ENCODE measurements around the gene SLC48A1. TPM values are rescaled to one million over a fixed set of nuclear protein-coding genes. Genes with fewer than 3 reads are reported as not detected.
"Not testable (repeated sequence)": the region's sequence is repeated elsewhere in the genome, so short reads cannot be mapped to it uniquely, and the experiment has no call there.

Gene SLC48A1
- total RNA-seq, 1 experiment from 2014 or later: 34.4 TPM

DNA sequence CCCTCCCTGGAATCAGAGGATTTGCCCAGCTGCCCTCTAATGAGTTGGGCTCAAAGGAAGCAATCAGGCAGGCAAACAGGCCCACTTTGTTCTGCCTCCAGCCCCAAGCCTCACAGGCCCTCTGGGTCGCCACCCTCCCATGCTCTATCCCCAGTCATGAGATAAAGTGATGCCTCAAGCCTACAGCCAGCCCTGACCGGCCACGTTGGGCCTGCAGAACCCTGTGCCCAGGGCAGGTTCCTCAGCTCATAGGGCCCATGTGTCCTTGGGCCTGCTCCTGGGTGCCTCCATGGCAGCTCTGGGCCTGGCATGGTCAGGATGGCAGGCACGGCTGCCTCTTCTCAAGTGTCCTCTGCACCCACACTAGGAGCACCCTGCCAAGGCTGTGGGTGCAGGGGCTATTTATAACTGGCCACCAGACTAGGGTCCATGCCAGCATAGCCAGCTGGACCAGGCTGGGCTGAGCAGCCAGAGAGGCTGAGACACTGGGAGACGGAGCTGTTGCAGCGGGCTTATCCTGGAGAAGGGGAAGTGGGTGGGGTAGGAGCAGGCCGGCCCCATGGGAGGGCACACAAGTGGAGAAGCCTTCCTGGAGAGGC lies 26.4 kb downstream of the SLC48A1 start:
- in situ Hi-C loops (cut with HindIII; ENCODE audit: low sequenced_read_pairs): no loop called here
- DNase-seq (ENCODE audit: low spot score): no peak

DNA sequence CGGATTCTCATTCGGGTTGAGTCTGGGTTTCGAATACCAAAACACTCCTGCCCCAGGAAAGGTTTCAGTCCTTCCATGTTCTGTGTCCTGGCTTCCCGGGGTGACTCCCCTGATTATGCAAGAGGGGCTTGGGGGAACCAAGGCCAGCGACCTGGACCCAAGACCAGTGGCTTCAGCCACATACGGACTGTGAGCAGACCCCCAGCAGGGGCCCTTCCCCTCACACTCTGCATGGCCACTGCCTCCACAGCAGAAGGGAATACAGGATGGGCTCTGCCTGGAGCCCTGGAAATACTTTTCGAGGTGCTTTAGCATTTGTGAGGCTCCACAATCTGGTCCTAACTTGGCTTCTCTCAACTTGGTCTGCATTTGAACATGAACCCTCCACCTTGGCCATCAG lies 27.5 kb downstream of the SLC48A1 start:
- in situ Hi-C loops (cut with HindIII; ENCODE audit: low sequenced_read_pairs): no loop called here
- no peak for DNase-seq (ENCODE audit: low spot score)

DNA sequence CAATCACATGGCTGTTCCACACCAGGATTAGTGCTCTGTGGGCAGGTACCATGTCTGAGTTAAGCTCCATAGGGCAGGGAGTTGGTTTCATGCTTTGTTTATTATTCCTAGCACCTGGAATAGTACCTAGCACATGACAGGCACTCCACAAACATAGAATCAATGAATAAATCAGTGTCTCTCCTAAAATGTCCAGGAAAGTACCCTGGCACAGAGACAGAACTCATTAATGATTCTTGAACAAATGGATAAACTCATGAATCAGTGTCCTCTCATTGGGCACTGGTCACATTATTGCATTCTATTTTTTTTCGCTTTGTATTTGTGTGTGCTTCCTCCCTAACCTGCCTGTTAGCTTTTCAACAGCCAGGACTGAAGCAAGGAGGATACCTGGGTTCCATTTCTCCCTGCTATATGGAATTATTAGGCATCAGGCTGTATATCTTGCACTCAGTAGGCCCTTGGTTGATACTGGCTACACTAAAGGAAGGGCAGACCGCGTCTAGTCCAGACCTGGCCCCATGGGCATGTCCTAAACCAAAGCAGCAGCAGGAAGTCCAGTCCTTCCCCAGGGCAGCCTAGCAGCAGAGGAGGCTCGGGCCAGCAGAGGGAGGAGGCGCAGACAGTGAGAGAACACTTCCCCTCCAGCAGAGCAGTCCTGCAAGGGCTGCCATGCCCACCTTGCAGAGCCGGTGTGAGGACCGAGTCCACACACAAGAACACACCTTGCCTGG lies 28.3 kb downstream of the SLC48A1 start:
- in situ Hi-C loops (cut with HindIII; ENCODE audit: low sequenced_read_pairs): no loop called here
- no peak for DNase-seq (ENCODE audit: low spot score)

DNA sequence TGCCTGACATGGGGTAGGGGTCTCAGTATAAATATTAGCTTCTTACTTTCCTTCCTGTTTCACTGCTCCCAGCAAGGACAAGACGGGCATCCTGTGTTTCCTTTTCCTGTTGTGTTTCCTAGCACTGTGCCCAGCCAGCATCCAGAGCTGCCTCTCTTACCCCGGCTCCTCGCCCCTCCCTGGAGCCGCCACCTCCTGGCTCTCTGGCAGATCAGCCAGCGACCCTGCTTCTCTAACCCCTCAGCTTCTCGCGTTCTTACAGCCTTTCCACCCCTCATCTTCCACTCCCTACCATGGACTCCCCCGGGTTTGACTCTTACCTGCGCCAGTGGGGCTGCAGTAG lies 28.8 kb downstream of the SLC48A1 start:
- DNase-seq (ENCODE audit: low spot score): no peak
- in situ Hi-C loops (cut with HindIII; ENCODE audit: low sequenced_read_pairs): no loop called here

DNA sequence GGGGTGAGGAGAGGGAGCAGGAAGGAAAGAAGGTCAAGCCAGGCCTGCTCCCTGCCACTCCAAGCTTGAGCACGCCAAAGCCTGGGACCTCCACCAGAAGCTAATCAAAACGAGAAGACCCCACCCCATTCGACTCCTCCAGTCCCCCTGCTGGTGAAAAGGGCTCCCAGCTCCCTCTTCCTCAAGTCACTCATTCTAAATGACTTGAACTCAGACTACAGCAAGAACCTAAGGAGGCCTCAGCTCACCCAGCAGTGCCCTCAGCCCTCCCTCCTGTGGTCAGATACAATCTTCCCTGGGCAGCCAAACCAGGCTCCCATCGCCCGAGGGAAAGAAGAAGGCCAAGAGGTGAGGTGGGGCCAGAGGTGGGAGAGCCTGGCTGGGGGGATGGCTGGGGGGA lies 29.3 kb downstream of the SLC48A1 start:
- no peak for DNase-seq (ENCODE audit: low spot score)
- in situ Hi-C loops (cut with HindIII; ENCODE audit: low sequenced_read_pairs): no loop called here

DNA sequence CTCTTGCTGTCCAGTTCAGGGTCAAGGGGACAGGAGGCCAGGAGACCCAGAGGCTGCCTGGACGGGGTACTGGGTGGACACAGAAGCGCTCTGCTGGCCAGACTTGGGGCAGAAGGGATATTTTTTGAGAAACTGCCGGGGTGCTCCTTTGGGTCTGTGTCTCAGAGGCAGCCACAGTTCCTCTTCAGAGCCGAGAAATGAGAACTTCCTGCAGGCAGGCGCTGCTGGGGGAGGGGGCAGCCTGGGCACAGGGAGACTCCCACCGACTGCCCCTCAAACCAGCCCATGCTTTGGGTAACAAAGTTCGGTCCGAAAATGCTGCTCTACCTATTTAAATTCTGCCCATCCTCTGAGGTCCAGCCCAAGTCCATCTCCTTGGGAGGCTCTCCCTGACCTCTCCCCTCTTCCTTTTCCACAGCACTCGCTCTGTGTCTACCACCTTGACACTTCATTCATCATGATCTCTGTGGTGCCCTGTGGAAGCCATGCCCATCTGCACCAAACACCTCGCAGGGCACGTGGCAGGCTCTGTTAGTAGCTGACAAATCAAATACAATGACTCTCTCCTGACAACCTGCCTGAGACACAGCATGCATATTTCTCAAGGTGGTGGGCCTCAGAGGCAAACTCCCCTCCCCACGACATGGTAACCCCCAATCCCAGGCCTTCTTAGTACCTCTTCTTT lies 30.3 kb downstream of the SLC48A1 start:
- no peak for DNase-seq (ENCODE audit: low spot score)
- in situ Hi-C loops (cut with HindIII; ENCODE audit: low sequenced_read_pairs): no loop called here

DNA sequence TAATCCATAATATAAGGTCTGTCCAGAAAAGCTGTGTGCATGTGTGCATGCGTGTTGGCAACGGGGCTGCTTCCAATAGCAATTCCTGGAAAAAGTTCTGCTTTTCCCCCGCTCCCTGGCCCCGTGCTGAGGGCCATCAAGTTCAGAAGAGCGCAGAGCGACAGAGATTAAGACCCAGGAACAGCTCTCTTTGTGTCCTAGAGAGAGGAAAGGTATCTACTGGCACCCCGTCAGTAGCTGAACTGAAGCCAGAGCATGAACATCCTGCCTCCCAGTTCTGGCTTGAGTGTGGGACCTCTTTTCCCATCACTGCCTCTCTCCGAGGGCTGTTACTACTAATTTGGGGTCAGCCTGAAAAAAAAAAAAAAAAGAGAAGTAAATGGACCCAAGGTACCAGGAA lies 31.1 kb downstream of the SLC48A1 start:
- in situ Hi-C loops (cut with HindIII; ENCODE audit: low sequenced_read_pairs): no loop called here
- DNase-seq (ENCODE audit: low spot score): no peak

DNA sequence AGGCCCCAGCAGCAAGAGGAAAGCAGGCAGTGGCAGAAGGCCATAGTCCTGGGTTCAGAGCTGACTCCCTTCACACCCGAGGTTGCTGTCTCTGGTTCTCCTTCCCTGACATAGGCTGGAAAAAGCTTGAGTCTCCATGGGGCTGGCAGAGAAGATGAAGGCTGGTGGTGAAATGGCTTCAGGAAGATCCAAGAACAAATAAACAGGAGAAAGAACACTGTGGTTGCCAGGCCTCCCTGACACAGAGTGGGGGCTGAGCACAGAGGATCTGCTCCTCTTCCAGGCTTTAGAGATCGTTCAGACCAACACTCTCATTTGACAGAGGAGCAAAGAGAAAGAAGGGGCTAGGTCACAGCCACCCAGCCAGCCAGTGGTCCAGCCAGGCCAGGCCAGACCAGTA lies 32.4 kb downstream of the SLC48A1 start:
- DNase-seq (ENCODE audit: low spot score): no peak
- in situ Hi-C loops (cut with HindIII; ENCODE audit: low sequenced_read_pairs): no loop called here

DNA sequence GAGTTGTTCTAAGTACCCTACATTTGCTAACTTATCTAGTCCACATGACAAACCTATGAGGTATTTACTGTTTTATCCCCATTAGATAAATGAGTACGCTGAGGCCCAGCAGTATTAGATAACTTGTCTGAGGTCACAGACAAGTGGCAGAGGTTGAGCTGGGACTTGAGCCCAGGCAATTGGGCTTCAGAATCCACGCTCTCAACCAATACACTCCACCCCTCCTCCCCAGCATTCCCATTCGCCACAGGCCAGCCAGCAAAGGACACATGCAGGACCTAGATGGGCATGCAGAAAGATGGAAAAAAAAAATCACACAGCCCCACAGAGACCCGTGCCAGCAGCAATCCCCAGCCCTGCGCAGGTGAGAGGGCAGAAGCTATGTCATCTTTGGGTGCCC lies 34.3 kb downstream of the SLC48A1 start:
- no peak for DNase-seq (ENCODE audit: low spot score)
- in situ Hi-C loops (cut with HindIII; ENCODE audit: low sequenced_read_pairs): no loop called here

DNA sequence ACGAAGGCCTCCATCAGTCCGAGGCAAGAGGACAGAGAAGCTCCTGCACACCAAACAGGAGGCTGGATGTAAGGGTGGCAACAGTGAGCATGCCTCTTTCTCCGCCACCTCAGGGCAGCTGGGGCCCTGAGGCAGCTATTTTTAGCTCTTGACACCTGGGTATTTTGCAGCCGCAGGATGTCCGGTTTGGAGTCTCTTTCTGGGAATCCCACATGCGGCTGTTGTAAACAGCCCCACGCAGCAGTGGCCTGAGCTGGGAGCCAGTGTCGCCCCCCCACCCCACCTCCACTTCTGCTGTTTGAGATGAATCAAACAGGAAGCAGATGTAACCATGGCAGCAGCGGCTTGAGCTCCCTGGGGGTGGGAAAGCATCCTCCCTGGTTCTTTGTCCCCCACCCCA lies 35.0 kb downstream of the SLC48A1 start:
- in situ Hi-C loops (cut with HindIII; ENCODE audit: low sequenced_read_pairs): no loop called here
- DNase-seq (ENCODE audit: low spot score): peak; percentile 35

DNA sequence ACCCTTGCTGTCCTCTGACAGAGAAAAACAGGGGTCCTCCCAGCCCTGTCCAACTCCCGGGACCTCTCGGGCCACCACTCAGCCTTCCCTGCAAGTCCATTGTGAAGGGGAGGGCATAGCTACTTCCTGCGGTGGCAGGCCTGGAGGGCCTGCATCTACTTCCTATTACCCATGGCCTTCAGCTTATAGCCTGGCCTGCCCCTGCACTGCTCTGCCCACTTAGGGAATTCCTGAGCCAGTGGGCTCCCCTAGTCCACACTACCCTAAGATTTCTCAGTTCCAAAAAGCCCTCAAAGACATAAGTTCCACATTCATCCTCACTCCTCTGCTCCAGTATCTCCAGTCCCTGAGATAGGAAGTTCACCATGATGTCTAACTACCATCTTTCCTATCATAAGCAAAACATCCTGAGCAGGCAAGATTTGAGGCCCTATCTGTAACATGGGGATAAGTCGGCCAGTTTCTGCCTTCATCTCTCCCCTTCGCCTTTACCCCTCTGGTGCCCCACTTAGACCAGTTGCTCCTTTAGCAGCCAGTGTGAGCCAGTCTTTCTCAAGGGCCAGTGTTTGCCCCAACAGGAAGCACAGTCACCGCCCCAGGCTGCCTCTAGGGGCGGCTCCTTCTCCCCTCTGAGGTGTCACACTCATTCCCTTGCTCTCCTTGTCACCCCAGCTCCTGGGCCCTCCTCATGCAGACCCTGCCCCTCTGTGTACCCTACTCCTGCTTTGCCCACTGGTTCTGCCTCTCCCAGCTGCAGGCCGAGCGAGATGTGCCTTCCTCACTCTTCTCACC lies 35.7 kb downstream of the SLC48A1 start:
- in situ Hi-C loops (cut with HindIII; ENCODE audit: low sequenced_read_pairs): no loop called here
- no peak for DNase-seq (ENCODE audit: low spot score)

DNA sequence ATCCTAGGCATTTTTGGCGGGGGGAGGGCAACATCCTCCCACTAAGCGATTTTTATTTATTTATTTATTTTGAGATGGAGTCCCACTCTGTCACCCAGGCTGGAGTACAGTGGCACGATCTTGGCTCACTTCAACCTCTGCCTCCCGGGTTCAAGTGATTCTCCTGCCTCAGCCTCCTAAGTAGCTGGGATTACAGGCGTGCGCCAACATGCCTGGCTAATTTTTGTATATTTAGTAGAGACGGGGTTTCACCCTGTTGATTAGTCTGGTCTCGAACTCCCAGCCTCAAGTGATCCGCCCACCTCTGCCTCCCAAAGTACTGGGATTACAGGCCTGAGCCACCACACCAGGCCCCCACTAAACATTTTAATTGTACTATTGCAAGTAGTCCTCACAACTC lies 36.5 kb downstream of the SLC48A1 start:
- DNase-seq (ENCODE audit: low spot score); in situ Hi-C loops (cut with HindIII; ENCODE audit: low sequenced_read_pairs): not testable (repeated sequence)

DNA sequence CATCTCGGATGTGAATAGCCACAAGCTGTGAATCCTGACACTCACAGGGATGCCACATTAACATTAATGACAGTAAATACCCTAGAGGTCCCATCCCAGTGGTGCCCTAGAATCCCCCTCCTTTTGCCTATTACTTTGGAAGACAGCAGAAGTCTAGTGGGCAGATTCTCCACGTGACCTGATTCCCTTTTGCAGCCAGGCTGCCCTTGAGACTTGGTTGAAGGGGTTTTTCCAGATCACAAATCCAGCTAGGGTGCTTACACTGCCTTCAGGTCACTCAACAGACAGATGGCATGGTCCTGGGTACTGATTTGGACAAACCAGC lies 38.0 kb downstream of the SLC48A1 start:
- in situ Hi-C loops (cut with HindIII; ENCODE audit: low sequenced_read_pairs): no loop called here
- DNase-seq (ENCODE audit: low spot score): no peak

DNA sequence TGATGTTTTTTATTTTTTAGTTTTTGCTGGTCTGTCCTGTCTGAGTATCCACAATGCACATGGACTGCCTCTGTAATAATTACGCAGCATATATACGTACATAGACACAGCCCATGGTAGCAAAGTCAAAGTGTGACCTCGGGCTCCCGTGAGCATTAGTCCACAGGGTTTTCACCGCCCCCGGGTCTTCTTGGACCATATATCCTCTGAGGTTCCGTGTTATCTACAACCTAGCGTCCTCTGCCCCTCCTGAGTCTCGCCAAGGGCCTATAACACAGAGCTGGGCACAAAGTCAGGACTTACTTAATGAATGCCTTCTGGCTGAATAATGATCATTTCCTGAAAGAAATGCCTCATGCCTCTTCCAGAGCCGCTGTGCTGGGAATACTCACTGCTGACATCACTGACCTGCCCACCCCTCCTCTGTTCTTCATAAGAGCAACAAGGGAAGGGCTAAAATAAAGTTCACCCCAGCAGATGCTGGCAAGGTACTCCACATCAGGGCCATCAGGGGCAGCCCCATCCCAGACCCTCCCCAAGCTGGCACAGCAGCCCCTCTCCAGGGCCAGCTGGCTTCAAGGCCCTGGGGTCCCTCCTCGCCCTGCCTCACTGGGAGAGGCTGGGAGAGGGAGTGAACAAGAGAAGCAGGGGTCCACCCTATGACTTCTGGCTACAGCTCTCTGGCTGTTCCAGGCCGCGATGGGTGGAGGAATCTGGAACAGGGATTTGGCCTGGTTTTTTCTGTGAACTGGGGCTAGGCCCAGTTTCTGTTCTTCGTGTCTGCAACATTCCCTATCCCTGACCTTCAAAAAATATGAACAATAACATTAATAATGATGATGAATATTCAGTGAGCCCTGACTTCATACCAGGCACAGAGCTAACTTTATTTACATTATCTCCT lies 38.8 kb downstream of the SLC48A1 start:
- DNase-seq (ENCODE audit: low spot score): no peak
- in situ Hi-C loops (cut with HindIII; ENCODE audit: low sequenced_read_pairs): no loop called here

DNA sequence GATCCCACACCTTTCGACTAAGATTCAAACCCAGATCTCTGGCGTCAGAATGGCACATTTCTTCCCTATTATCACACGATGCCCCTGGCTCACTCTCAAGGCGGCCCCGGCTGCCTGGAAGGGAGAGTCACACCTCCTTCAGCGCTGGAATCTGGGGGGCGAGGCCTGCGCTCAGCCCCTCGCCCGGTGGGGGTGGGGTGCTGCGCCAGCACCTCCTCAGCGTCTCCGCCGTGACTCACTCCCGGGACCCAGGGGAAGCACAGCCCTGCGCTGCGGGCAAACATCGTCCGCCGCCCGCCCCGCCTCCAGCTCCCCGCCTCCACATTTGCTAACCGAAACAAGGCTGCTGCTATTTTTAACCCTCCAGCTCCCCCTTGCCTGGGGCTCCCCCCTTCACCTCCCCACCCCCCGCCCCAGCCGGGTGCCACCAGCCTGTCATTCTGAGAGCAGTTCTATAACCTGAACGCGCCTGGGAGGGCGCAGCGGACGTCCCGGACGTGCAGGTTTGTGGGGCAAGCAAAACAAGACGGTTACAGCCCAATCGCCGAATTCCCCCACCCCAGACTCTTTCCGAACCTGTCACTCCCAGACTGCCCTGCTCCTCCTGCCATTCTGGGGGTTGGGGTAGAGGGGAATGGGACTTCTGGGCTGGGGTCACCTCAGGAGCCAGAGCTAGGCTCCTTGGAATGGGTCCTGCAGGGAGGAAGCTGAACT lies 39.9 kb downstream of the SLC48A1 start:
- in situ Hi-C loops (cut with HindIII; ENCODE audit: low sequenced_read_pairs): no loop called here
- peak; percentile 50 for DNase-seq (ENCODE audit: low spot score)

DNA sequence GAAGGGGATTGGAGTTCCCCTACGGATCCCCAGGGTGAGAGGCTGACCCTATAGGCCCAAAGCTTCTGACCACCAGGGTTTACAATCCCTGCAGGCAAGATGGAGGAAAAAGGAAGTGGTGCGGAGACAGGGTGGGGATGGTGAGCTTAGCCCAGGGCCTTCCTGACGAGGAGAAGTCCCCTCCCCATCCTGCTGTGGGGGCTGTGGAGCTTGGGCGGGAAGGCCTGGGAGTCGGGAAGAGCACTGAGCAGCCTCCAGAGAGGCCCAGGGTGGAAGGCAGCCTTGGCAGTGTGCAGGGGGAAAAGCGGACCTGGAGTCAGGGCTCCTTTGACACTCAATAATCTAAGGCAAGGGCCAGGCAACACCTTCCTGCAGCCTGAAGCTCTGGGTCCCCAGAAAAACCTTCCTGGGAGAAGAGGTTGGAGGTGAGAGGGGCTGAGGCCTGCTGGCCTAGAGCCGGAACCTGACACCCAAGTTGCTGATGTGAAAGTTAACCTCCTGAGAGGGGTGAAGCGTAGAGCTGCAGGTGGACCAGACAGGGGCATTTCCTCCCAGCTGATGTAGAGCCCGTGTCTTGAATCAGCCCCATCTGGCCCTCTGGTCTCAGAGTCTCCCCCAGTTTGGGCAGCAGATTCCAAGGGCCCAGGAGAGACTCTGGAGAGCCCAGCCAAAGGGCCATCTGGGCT lies 40.6 kb downstream of the SLC48A1 start:
- in situ Hi-C loops (cut with HindIII; ENCODE audit: low sequenced_read_pairs): no loop called here
- DNase-seq (ENCODE audit: low spot score): no peak

DNA sequence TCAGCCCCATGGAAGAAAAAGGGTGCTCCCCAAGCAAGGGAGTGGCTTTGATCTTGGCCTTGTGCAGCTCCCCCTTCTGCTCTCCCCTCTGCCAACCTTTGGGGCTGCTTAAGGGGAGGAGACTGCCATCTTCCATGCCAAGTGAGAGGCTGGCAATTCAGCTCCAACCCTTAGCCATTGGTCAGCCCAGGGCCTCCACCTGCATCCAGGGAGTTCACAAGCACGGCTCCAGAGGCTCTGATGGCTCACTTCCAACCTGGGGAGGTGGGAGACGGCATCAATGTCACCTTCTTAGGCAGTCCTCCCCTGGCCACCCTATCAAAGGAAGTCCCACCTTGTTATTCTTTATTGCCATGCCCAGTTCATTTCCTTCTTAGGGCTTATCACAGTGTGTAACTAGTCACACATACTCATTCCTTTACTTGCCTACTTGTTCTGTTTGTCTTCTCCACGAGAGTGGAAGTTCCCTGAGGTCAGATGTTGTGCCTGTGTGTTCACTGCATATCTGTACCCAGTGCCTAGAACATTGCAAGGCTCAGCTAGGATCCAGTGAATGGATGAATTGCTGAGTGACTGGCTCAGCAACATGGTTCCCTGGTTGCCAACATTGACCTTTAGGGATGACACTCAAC lies 41.6 kb downstream of the SLC48A1 start:
- in situ Hi-C loops (cut with HindIII; ENCODE audit: low sequenced_read_pairs): no loop called here
- no peak for DNase-seq (ENCODE audit: low spot score)

DNA sequence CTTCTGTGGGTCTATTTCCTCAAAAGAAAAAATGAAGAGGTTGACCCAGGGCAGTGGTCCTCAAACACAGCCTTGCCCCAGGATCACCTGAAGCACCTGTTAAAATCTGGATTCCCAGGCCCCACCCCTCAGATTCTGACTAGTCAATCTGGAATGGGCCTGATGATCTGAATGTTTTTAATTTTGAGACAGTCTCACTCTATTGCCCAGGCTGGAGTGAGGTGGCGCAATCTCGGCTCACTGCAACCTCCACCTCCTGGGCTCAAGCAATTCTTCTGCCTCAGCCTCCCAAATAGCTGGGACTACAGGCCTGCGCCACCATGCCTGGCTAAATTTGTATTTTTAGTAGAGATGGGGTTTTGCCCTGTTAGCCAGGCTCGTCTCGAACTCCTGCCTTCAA lies 42.4 kb downstream of the SLC48A1 start:
- DNase-seq (ENCODE audit: low spot score); in situ Hi-C loops (cut with HindIII; ENCODE audit: low sequenced_read_pairs): not testable (repeated sequence)
